Karpas-422 (cell line): Measurements from ENCODE around the gene PRDM16. TPM values are rescaled to one million over a fixed set of nuclear protein-coding genes. Genes with fewer than 3 reads are reported as not detected.

ENCODE experiments used
- DNase-seq: peaks from one replicate; pipeline ENCODE4 v3.0.0-alpha.2; 2015
- H2AFZ ChIP-seq: fragments of 200-600 bp; sonication (generic); 2 replicates; pipeline ENCODE4 v1.6.1; 2014; ENCODE audit warnings: antibody characterized with exemption, low read length, mixed read lengths
- H3K27ac ChIP-seq: fragments of 200-600 bp; sonication (generic); 2 replicates; pipeline ENCODE4 v1.5.1; 2014; ENCODE audit warnings: mild to moderate bottlenecking, low read length, moderate library complexity
- H3K27me3 ChIP-seq: fragments of 200-600 bp; sonication (generic); 2 replicates; pipeline ENCODE4 v1.6.1; 2014; ENCODE audit warnings: low read length, mixed read lengths
- H3K36me3 ChIP-seq: fragments of 200-600 bp; sonication (generic); 2 replicates; pipeline ENCODE4 v1.6.1; 2014; ENCODE audit warnings: low read length, mixed read lengths; ENCODE audit not compliant: insufficient read depth
- H3K4me1 ChIP-seq: fragments of 200-600 bp; sonication (generic); 2 replicates; pipeline ENCODE4 v1.6.1; 2014; ENCODE audit warnings: mild to moderate bottlenecking, low read length, mixed read lengths
- H3K4me2 ChIP-seq: fragments of 200-600 bp; sonication (generic); 2 replicates; pipeline ENCODE4 v1.6.1; 2014; ENCODE audit warnings: low read length, low read depth, mild to moderate bottlenecking; ENCODE audit not compliant: poor library complexity, severe bottlenecking
- H3K4me3 ChIP-seq: fragments of 200-600 bp; sonication (generic); 2 replicates; pipeline ENCODE4 v1.5.1; 2014; ENCODE audit warnings: mild to moderate bottlenecking, antibody characterized with exemption, low read length, mixed read lengths
- H3K79me2 ChIP-seq: fragments of 200-600 bp; sonication (generic); 2 replicates; pipeline ENCODE4 v1.6.1; 2014; ENCODE audit warnings: mild to moderate bottlenecking, low read length, mixed read lengths
- H3K9ac ChIP-seq: fragments of 200-600 bp; sonication (generic); 2 replicates; pipeline ENCODE4 v1.6.0; 2014; ENCODE audit warnings: low read length
- H3K9me2 ChIP-seq: fragments of 200-600 bp; sonication (generic), shearing (Covaris generic); replicated peaks from 2 replicates; pipeline ENCODE4 v1.6.0; 2014; ENCODE audit warnings: mild to moderate bottlenecking, low read length, moderate library complexity; ENCODE audit not compliant: insufficient read depth
- H3K9me3 ChIP-seq: fragments of 300-700, 200-600 bp; sonication (generic); 2 replicates; pipeline ENCODE4 v1.6.1; 2014; ENCODE audit warnings: low read length, mixed read lengths
- H4K20me1 ChIP-seq: fragments of 200-600 bp; sonication (generic); 2 replicates; pipeline ENCODE4 v1.6.1; 2014; ENCODE audit warnings: mild to moderate bottlenecking, antibody characterized with exemption, low read length, low read depth; ENCODE audit not compliant: insufficient read depth
- total RNA-seq: library from RNA; depleted of rRNA; stranded (reverse); fragments of >200 nt; shearing (Covaris generic); gene quantifications from 2 replicates; pipeline ENCODE4 v1.2.3, GENCODE V29; 2014; ENCODE audit warnings: low replicate concordance

PRDM16 gene
- total RNA-seq, 1 experiment from 2014 or later: not detected

DNA sequence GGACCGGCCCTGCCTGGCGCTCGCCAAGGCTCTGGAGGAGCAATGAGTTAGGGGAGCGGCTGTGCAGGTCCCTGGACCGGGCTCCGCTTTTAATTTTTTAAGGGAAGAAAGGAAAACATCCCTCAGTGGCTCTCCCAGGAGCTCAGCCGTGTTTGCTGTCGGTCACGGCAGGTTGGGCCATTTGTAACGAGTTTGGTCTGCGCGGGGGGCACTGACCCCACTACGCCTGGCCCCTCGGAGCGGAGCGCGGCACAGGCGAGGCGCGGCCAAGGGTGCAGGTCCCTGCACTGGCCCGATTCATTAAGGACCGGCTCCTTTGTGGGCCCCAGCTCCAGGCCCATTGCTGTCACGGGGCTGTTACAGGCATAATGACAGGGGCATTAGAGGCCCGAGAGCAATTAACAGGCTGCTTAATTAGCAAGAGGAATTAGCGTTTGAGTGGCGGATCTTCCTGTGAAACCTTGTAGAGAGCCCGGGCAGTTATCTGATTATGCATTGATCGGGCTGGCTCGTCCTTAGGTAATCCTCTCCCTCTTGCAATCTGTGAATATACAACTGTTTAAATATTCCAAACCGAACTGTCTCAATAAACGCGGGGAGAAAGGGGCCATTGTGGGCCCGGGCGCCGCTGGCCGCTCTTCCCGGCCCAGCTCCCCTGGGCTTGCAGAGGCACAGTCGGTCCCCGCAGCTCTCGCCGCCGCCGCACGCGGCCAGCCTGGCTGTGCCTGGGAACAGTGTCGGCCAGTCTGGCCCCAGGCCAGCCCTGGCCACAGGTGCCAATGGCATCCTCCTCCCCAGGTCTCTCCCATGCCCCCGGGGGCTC lies 56.8 kb downstream of the PRDM16 start:
- Histone ChIP-seq H3K4me1 (no peaks in the 10 kb centered on the region), H3K4me2 (no peak overlapping the region), H3K9ac (no peak overlapping the region), H2AFZ (no peak overlapping the region), H3K36me3 (no peaks in the 10 kb centered on the region), H3K27me3 (no peaks in the 10 kb centered on the region), H3K27ac (no peak overlapping the region), H3K9me2 (no peaks in the 10 kb centered on the region), H4K20me1 (no peaks in the 10 kb centered on the region), H3K9me3 (no peaks in the 10 kb centered on the region), H3K4me3 (no peak overlapping the region), H3K79me2 (no peaks in the 10 kb centered on the region)
- no peak for DNase-seq

DNA sequence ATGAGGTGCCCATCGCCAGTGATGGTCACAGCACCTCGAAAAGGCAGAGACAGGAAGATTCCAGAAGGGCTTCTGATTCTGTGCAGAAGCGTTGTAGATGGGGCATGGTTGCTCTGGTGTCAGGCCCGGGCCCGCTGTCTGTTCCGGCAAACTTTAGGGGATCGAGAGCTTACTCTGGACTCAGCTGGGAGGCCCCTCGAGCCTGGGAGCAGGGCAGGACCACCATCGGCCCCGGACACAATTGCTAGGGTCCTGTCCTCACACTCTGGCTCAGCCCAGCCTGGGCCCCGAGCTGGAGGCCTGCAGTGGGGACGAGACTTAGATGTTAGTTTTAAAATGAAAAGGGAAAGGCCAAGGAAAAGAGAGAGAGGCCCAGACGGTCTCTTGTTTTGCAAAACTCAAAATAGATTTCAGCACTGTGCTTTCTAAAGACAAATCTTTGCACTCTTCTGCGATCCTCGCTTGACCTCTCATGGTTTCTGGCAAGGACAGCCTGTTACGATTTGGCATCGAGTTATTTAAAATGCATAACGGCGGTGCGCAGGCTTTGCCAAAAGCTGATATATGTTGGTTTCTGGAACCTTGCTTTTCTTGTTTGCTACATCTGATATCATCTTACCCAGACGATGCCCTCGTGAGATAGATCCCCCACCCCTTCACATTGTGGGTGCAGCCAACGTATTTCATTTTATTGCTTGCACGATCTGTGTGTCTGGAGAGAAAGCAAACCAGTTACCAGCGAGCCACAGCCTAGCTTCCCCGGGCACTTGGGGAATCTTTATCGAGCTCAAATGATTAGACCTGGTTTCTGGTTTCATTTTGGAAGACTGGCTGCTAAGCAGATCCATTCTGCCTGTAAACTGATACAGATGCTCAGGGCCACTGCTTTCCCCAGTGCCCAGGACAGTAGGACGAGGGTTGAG lies 58.0 kb downstream of the PRDM16 start:
- Histone ChIP-seq H3K36me3 (no peaks in the 10 kb centered on the region), H3K9ac (no peak overlapping the region), H3K4me3 (no peak overlapping the region)

DNA sequence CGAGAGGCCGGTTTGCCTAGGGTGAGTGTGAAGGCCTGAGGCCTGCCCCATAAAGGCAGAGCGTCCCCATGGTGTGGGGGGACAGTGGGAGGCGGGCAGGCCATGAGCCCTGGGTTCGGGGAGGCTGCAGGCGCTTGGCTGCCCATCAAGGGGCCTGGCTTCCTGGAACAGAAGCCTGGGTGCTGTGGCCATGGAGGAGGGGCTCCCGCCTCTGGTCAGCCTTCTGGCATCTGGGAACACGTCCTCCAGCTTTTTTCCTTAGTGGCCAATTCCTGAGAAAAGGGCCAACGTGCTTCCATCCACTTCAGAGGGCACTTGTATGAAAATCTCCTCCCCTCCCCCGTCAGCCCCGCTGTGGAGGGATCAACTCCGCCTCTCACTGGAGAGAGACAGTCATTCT lies 58.7 kb downstream of the PRDM16 start:
- Histone ChIP-seq H2AFZ (no peak overlapping the region), H3K27me3 (no peaks in the 10 kb centered on the region), H3K9me3 (no peaks in the 10 kb centered on the region), H3K9me2 (no peaks in the 10 kb centered on the region), H3K79me2 (no peaks in the 10 kb centered on the region), H3K4me3 (no peak overlapping the region), H4K20me1 (no peaks in the 10 kb centered on the region), H3K36me3 (no peaks in the 10 kb centered on the region), H3K4me1 (no peaks in the 10 kb centered on the region), H3K9ac (no peak overlapping the region), H3K4me2 (no peak overlapping the region), H3K27ac (no peak overlapping the region)
- no peak for DNase-seq

More for the DNA sequence above, 58.0 kb downstream of the PRDM16 start:
- Histone ChIP-seq H3K27me3 (no peaks in the 10 kb centered on the region), H3K9me2 (no peaks in the 10 kb centered on the region), H3K79me2 (no peaks in the 10 kb centered on the region), H4K20me1 (no peaks in the 10 kb centered on the region), H3K4me1 (no peaks in the 10 kb centered on the region), H3K27ac (no peak overlapping the region), H3K9me3 (no peaks in the 10 kb centered on the region), H2AFZ (no peak overlapping the region), H3K4me2 (no peak overlapping the region)
- DNase-seq: no peak

- H3K4me1 ChIP-seq: no peaks in the 10 kb centered on the region
- DNase-seq: no peak
- H3K9ac ChIP-seq: no peak overlapping the region
- no peak overlapping the region for H3K4me2 ChIP-seq
- no peaks in the 10 kb centered on the region for H3K79me2 ChIP-seq
- H3K27ac ChIP-seq: no peak overlapping the region
- no peaks in the 10 kb centered on the region for H4K20me1 ChIP-seq
- no peaks in the 10 kb centered on the region for H3K36me3 ChIP-seq
- no peaks in the 10 kb centered on the region for H3K9me3 ChIP-seq
- no peak overlapping the region for H3K4me3 ChIP-seq
- H3K9me2 ChIP-seq: no peaks in the 10 kb centered on the region
- no peaks in the 10 kb centered on the region for H3K27me3 ChIP-seq
- H2AFZ ChIP-seq: no peak overlapping the region
Observed at GRCh38 chr1:3128431-3129132, 59.6 kb downstream of the PRDM16 start.

GRCh38 chr1:3129133-3129490 lies 60.1 kb downstream of the PRDM16 start:
- no peak for DNase-seq
- Histone ChIP-seq H3K4me2 (no peak overlapping the region), H3K79me2 (no peaks in the 10 kb centered on the region), H3K4me1 (no peaks in the 10 kb centered on the region), H3K27ac (no peak overlapping the region), H3K27me3 (no peaks in the 10 kb centered on the region), H3K9me3 (no peaks in the 10 kb centered on the region), H4K20me1 (no peaks in the 10 kb centered on the region), H2AFZ (no peak overlapping the region), H3K36me3 (no peaks in the 10 kb centered on the region), H3K4me3 (no peak overlapping the region), H3K9ac (no peak overlapping the region), H3K9me2 (no peaks in the 10 kb centered on the region)

- no peak for DNase-seq
- H3K27me3 ChIP-seq: no peaks in the 10 kb centered on the region
- H3K9ac ChIP-seq: no peak overlapping the region
- H3K27ac ChIP-seq: no peak overlapping the region
- no peak overlapping the region for H2AFZ ChIP-seq
- H3K36me3 ChIP-seq: no peaks in the 10 kb centered on the region
- no peaks in the 10 kb centered on the region for H3K4me1 ChIP-seq
- no peaks in the 10 kb centered on the region for H4K20me1 ChIP-seq
- no peaks in the 10 kb centered on the region for H3K79me2 ChIP-seq
- no peaks in the 10 kb centered on the region for H3K9me3 ChIP-seq
- no peaks in the 10 kb centered on the region for H3K9me2 ChIP-seq
- no peak overlapping the region for H3K4me2 ChIP-seq
- H3K4me3 ChIP-seq: no peak overlapping the region
Observed at GRCh38 chr1:3130268-3130667, 61.3 kb downstream of the PRDM16 start.

GRCh38 chr1:3132660-3133059 lies 63.7 kb downstream of the PRDM16 start:
- H3K9me2 ChIP-seq: no peaks in the 10 kb centered on the region
- H2AFZ ChIP-seq: no peak overlapping the region
- H3K9ac ChIP-seq: no peak overlapping the region
- no peak overlapping the region for H3K27ac ChIP-seq
- no peaks in the 10 kb centered on the region for H3K4me1 ChIP-seq
- H3K4me2 ChIP-seq: no peak overlapping the region
- no peak for DNase-seq
- no peaks in the 10 kb centered on the region for H3K36me3 ChIP-seq
- no peaks in the 10 kb centered on the region for H3K79me2 ChIP-seq
- no peaks in the 10 kb centered on the region for H3K27me3 ChIP-seq
- H3K9me3 ChIP-seq: no peaks in the 10 kb centered on the region
- H3K4me3 ChIP-seq: no peak overlapping the region
- no peaks in the 10 kb centered on the region for H4K20me1 ChIP-seq

DNA sequence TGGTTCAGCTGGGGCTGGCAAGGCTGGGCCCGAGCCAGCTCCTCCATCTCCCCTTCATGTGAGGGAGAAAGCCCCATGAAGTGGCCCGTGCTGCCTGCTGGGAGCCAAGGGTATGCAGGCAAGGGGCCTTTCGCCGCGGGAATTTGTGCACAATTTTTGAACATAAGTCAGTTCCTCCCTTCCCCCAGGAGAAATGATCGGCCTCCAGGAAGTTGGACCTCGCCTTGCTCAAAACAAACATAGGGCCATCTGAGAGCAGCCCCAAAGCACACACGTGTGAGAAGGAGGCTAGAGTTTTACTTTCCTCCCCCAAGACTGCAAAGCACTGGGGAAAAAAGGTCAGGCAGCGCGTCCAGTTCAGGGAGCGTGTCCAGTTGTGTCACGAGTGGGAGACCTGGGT lies 64.7 kb downstream of the PRDM16 start:
- Histone ChIP-seq H3K9me2 (no peaks in the 10 kb centered on the region), H4K20me1 (no peaks in the 10 kb centered on the region), H3K79me2 (no peaks in the 10 kb centered on the region), H3K9ac (no peak overlapping the region), H3K27me3 (no peaks in the 10 kb centered on the region), H3K4me1 (no peaks in the 10 kb centered on the region), H3K9me3 (no peaks in the 10 kb centered on the region), H3K4me3 (no peak overlapping the region), H3K36me3 (no peaks in the 10 kb centered on the region), H3K27ac (no peak overlapping the region), H2AFZ (no peak overlapping the region), H3K4me2 (no peak overlapping the region)
- no peak for DNase-seq
